ENCODE measurements around the gene RBMS2. TPM values are rescaled to one million over a fixed set of nuclear protein-coding genes. Genes with fewer than 3 reads are reported as not detected.
A peak's percentile ranks its signal among the peaks of the same experiment; 100 is the strongest.

The RBMS2 gene
- total RNA-seq, 3 donors from 2014 or later (not counting 1 experiment from before 2014, with no cell fraction given): 10.8 to 16.5 (median 15.6) TPM

DNA sequence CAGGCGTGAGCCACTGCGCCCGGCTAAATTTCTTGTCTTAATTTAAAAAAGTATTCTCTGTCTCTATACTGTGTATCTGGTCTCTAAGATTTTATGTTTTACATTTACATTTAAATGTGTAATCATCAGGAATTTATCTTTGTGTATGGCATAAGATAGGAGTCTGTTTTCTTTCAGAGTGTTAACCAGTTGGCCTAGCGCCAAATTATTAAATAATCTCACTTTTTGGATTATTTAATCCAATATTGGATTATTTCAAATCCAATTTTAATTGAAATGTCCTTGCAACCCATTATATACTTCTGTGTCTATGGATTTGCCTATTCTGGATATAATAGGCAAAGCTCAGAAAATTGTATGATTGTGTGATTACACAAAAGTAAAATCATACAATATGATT is 63.5 kb downstream of the RBMS2 start:
- no peaks in the 10 kb centered on the region for H3K9me3 ChIP-seq (ENCODE audit: control insufficient read depth, insufficient read depth, low read length)
- no peaks in the 10 kb centered on the region for H3K36me3 Mint-ChIP-seq
- H3K4me3 ChIP-seq (ENCODE audit: low read length): no peak overlapping the region
- no peaks in the 10 kb centered on the region for H3K27me3 Mint-ChIP-seq (ENCODE audit: low read depth in 2 of 2)
- peaks cover 11% of the 10 kb centered on the region for H3K4me1 ChIP-seq (ENCODE audit: control insufficient read depth, insufficient read depth, low read length)
- H3K27ac Mint-ChIP-seq: no peak overlapping the region
- H3K9me3 Mint-ChIP-seq: no peaks in the 10 kb centered on the region
- DNase-seq (no peak), ATAC-seq (no peak)
- TF ChIP-seq, protein P1, sequence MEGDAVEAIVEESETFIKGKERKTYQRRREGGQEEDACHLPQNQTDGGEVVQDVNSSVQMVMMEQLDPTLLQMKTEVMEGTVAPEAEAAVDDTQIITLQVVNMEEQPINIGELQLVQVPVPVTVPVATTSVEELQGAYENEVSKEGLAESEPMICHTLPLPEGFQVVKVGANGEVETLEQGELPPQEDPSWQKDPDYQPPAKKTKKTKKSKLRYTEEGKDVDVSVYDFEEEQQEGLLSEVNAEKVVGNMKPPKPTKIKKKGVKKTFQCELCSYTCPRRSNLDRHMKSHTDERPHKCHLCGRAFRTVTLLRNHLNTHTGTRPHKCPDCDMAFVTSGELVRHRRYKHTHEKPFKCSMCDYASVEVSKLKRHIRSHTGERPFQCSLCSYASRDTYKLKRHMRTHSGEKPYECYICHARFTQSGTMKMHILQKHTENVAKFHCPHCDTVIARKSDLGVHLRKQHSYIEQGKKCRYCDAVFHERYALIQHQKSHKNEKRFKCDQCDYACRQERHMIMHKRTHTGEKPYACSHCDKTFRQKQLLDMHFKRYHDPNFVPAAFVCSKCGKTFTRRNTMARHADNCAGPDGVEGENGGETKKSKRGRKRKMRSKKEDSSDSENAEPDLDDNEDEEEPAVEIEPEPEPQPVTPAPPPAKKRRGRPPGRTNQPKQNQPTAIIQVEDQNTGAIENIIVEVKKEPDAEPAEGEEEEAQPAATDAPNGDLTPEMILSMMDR (IDR thresholded peaks at IDR 0.05): no peak
- no peaks in the 10 kb centered on the region for H3K36me3 ChIP-seq (ENCODE audit: control insufficient read depth, insufficient read depth, low read length)
- H3K27ac ChIP-seq (ENCODE audit: low read length): no peak overlapping the region
- no CpG with 5 or more reads among the region's 4 CpGs for WGBS (ENCODE audit: insufficient coverage)
- H3K27me3 ChIP-seq (ENCODE audit: control insufficient read depth, insufficient read depth, low read length): no peaks in the 10 kb centered on the region
- H3K4me1 Mint-ChIP-seq: peaks cover 13 to 18% of the 10 kb centered on the region in 2 donors
- intact Hi-C loops (cut with micrococcal nuclease): no loop called here
- H3K4me3 Mint-ChIP-seq: no peak overlapping the region

DNA sequence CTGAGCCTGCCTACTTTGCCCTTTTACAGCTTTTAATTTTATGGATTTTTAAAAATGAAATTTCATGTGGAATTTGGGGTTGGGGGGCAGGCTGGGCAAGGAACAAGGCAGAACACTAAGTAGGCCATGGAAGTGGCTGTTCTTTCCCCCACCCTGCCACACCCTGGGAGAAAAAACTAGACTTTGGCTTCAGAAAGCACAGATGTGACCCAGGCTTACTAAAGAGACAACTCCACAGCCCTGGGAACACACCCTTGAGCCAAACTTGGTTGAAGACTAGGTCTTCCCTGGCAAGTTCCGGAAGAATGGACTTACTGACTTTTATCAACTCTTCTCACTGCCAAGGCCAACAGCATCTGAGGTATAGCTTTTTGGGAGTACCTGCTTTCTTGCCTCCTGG is 68.2 kb downstream of the RBMS2 start:
- Mint-ChIP-seq H3K27me3 (ENCODE audit: low read depth in 2 of 2) (no peaks in the 10 kb centered on the region), H3K36me3 (no peaks in the 10 kb centered on the region), H3K27ac (no peak overlapping the region), H3K4me1 (peaks cover 0 to 4% of the 10 kb centered on the region in 2 donors), H3K4me3 (no peak overlapping the region), H3K9me3 (no peaks in the 10 kb centered on the region)
- Histone ChIP-seq H3K27ac (ENCODE audit: low read length) (no peak overlapping the region), H3K4me3 (ENCODE audit: low read length) (no peak overlapping the region), H3K9me3 (ENCODE audit: control insufficient read depth, insufficient read depth, low read length) (no peaks in the 10 kb centered on the region), H3K4me1 (ENCODE audit: control insufficient read depth, insufficient read depth, low read length) (no peaks in the 10 kb centered on the region), H3K36me3 (ENCODE audit: control insufficient read depth, insufficient read depth, low read length) (no peaks in the 10 kb centered on the region), H3K27me3 (ENCODE audit: control insufficient read depth, insufficient read depth, low read length) (no peaks in the 10 kb centered on the region)
- WGBS (ENCODE audit: insufficient coverage): 100% methylated on average over 1 of the region's 1 CpG
- ATAC-seq: no peak
- DNase-seq: no peak
- intact Hi-C loops (cut with micrococcal nuclease): no loop called here
- TF ChIP-seq, protein P1 (IDR thresholded peaks at IDR 0.05): no peak

DNA sequence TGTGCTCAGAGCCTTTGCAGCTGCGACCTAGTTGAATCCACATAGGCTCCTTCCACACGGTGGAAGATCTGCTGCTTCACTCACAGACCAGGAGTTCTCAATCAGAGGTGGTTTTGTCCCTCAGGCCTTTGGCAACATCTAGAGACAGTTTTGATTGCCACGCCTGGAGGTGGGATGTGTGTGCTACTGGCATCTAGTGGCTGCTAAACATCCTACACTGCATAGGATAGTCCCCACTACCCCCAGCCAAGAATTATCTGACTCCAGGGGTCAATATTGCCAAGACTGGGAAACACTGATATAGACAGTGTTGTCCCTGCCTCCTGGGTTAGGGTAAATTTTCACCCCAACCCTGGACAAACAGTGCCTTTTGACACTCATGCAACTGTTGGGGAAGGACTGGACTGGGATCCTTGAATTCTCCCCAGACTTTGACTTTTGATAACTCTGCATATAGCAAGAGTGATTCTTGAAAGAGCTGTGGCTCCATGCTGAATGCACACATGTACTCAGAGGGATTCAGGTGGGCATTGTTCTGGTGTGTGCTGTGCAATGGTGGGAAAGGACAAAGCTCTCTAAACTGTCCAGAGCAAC is 68.7 kb downstream of the RBMS2 start:
- Histone ChIP-seq H3K9me3 (ENCODE audit: control insufficient read depth, insufficient read depth, low read length) (no peaks in the 10 kb centered on the region), H3K4me1 (ENCODE audit: control insufficient read depth, insufficient read depth, low read length) (no peaks in the 10 kb centered on the region), H3K36me3 (ENCODE audit: control insufficient read depth, insufficient read depth, low read length) (no peaks in the 10 kb centered on the region), H3K27me3 (ENCODE audit: control insufficient read depth, insufficient read depth, low read length) (no peaks in the 10 kb centered on the region), H3K27ac (ENCODE audit: low read length) (no peak overlapping the region), H3K4me3 (ENCODE audit: low read length) (no peak overlapping the region)
- TF ChIP-seq, protein P1 (IDR thresholded peaks at IDR 0.05): peak; percentile 24
- 68% methylated on average over 2 of the region's 3 CpGs for WGBS (ENCODE audit: insufficient coverage)
- intact Hi-C loops (cut with micrococcal nuclease): no loop called here
- Mint-ChIP-seq H3K27me3 (ENCODE audit: low read depth in 2 of 2) (no peaks in the 10 kb centered on the region), H3K27ac (no peak overlapping the region), H3K9me3 (no peaks in the 10 kb centered on the region), H3K36me3 (peaks cover under 1% of the 10 kb centered on the region), H3K4me1 (peaks cover 0 to 4% of the 10 kb centered on the region in 2 donors), H3K4me3 (no peak overlapping the region)
- ATAC-seq (peak in 2 of 3 donors; percentile 41 to 43), DNase-seq (peak in 1 of 2 donors; percentile 37)

DNA sequence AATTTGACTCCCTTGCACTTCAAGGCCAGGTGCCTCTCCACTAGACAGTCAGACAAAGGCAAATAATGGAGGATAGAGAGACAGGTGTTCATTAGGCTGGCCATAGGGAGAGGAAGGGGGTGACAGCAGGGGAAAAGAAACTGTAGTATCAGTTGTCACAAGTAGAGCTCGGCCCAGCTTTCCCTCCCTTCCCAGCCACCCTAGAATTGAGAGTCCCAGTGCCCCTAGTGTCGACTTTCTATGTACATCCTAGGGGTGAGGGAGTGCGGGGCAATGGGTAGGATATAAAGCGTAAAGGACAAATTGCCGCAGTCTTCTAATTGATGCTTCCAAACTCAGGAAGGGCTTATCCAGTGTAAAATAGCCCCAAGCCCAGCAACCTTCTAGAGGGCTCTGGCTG is 69.5 kb downstream of the RBMS2 start:
- no peaks in the 10 kb centered on the region for H3K9me3 Mint-ChIP-seq
- H3K4me3 ChIP-seq (ENCODE audit: low read length): no peak overlapping the region
- no peaks in the 10 kb centered on the region for H3K27me3 Mint-ChIP-seq (ENCODE audit: low read depth in 2 of 2)
- intact Hi-C loops (cut with micrococcal nuclease): no loop called here
- ATAC-seq (no peak), DNase-seq (no peak)
- H3K36me3 ChIP-seq (ENCODE audit: control insufficient read depth, insufficient read depth, low read length): peaks cover 2% of the 10 kb centered on the region
- H3K4me1 Mint-ChIP-seq: peaks cover 0 to 4% of the 10 kb centered on the region in 2 donors
- H3K4me1 ChIP-seq (ENCODE audit: control insufficient read depth, insufficient read depth, low read length): no peaks in the 10 kb centered on the region
- 96% methylated on average over 5 of the region's 5 CpGs for WGBS (ENCODE audit: insufficient coverage)
- H3K27ac ChIP-seq (ENCODE audit: low read length): no peak overlapping the region
- H3K4me3 Mint-ChIP-seq: no peak overlapping the region
- H3K27me3 ChIP-seq (ENCODE audit: control insufficient read depth, insufficient read depth, low read length): no peaks in the 10 kb centered on the region
- H3K9me3 ChIP-seq (ENCODE audit: control insufficient read depth, insufficient read depth, low read length): no peaks in the 10 kb centered on the region
- peaks cover 6% of the 10 kb centered on the region for H3K36me3 Mint-ChIP-seq
- no peak overlapping the region for H3K27ac Mint-ChIP-seq
- TF ChIP-seq, protein P1 (IDR thresholded peaks at IDR 0.05): no peak

Data from natural killer cell (primary cell).